PC-3 (cell line): Measurements from ENCODE around the gene CHKA. TPM values are rescaled to one million over a fixed set of nuclear protein-coding genes. Genes with fewer than 3 reads are reported as not detected.
A peak's percentile ranks its signal among the peaks of the same experiment; 100 is the strongest.

Experiments used
- ATAC-seq: fragments of 200-7000 bp; cut with Tn5 transposase; 2 replicates; pipeline ENCODE4 v1.9.1; 2020; ENCODE audit warnings: mild to moderate bottlenecking, moderate library complexity
- BruUV-seq: library from RNA; stranded (reverse); fragments of 400-500 nt; replicated peaks from 2 replicates; lab custom pipeline; 2021; lab: Mats Ljungman, UMichigan
- CTCF ChIA-PET: fragments of 300-600 bp; sonication (Branson Sonifier 250); formaldehyde crosslinking; loops from one replicate; lab custom pipeline; 2022; ENCODE audit warnings: antibody characterized with exemption; lab: Charles Lee
- POLR2A ChIA-PET: fragments of 300-600 bp; sonication (Branson Sonifier 250); formaldehyde crosslinking; loops from one replicate; lab custom pipeline; 2022; ENCODE audit warnings: antibody characterized with exemption; ENCODE audit not compliant: unreplicated experiment; lab: Charles Lee
- DNase-seq: peaks from one replicate; pipeline ENCODE4 v3.0.0-alpha.2; 2015
- H2AFZ ChIP-seq: fragments of 300-600 bp; sonication (generic); 2 replicates; pipeline ENCODE4 v1.6.0; 2016; ENCODE audit warnings: antibody characterized with exemption, low read length
- H3F3A ChIP-seq: fragments of 300-600 bp; sonication (generic); one replicate; pipeline ENCODE4 v1.6.0; 2017; ENCODE audit warnings: antibody characterized with exemption, low read length, control low read depth, mild to moderate bottlenecking; ENCODE audit not compliant: unreplicated experiment
- H3K27ac ChIP-seq: fragments of 300-600 bp; sonication (generic); 2 replicates; pipeline ENCODE4 v1.5.1; 2016; ENCODE audit warnings: mild to moderate bottlenecking, low read length
- H3K27me3 ChIP-seq: fragments of 300-600 bp; sonication (generic); 2 replicates; pipeline ENCODE4 v1.6.1; 2016; ENCODE audit warnings: low read length, mixed read lengths
- H3K36me3 ChIP-seq: fragments of 300-600 bp; sonication (generic); 2 replicates; pipeline ENCODE4 v1.6.1; 2016; ENCODE audit warnings: low read depth, mixed run types, low read length, mixed read lengths
- H3K4me1 ChIP-seq: fragments of 300-600 bp; sonication (generic); 2 replicates; pipeline ENCODE4 v1.5.1; 2016; ENCODE audit warnings: low read length; ENCODE audit not compliant: insufficient read depth
- H3K4me2 ChIP-seq: fragments of 300-600 bp; sonication (generic); 2 replicates; pipeline ENCODE4 v1.6.0; 2016; ENCODE audit warnings: low read length
- H3K4me3 ChIP-seq: fragments of 300-600 bp; sonication (generic); 2 replicates; pipeline ENCODE4 v1.5.1; 2016; ENCODE audit warnings: mild to moderate bottlenecking, low read length, mixed read lengths
- H3K79me2 ChIP-seq: fragments of 300-600 bp; sonication (generic); 2 replicates; pipeline ENCODE4 v1.6.1; 2017; ENCODE audit warnings: low read length, mixed read lengths
- H3K9ac ChIP-seq: fragments of 300-600 bp; sonication (generic); 2 replicates; pipeline ENCODE4 v1.6.0; 2016; ENCODE audit warnings: mild to moderate bottlenecking, low read length
- H3K9me2 ChIP-seq: fragments of 300-600 bp; sonication (generic); replicated peaks from 2 replicates; pipeline ENCODE4 v1.6.1; 2016; ENCODE audit warnings: mixed run types, low read length, mixed read lengths
- H3K9me3 ChIP-seq: fragments of 300-600 bp; sonication (generic); 2 replicates; pipeline ENCODE4 v1.6.1; 2016; ENCODE audit warnings: low read length, mixed read lengths
- H4K20me1 ChIP-seq: fragments of 300-600 bp; sonication (generic); 2 replicates; pipeline ENCODE4 v1.6.1; 2016; ENCODE audit warnings: low read length, mixed read lengths
- EZH2 ChIP-seq: fragments of 300-600 bp; sonication (generic); IDR thresholded peaks from one replicate; pipeline ENCODE4 v1.6.1; 2017; ENCODE audit warnings: antibody characterized with exemption, mild to moderate bottlenecking, low read length; ENCODE audit not compliant: unreplicated experiment
- EZH2phosphoT487 ChIP-seq: fragments of 300-600 bp; sonication (generic); IDR thresholded peaks from 2 replicates; pipeline ENCODE4 v1.6.1; 2018; ENCODE audit warnings: mild to moderate bottlenecking, antibody characterized with exemption, low read length, borderline replicate concordance
- intact Hi-C: fragments of 100-400 bp; cut with micrococcal nuclease; formaldehyde crosslinking; loops from 2 replicates; pipeline ENCODE4 v1.9.0; 2023
- total RNA-seq: library from RNA; depleted of rRNA; stranded (reverse); fragments of >200 nt; gene quantifications from 2 replicates; pipeline ENCODE4 v1.2.3, GENCODE V29; 2014
- TF ChIP-seq, protein P1 (sequence below): fragments of 300-600 bp; sonication (generic); conservative IDR thresholded peaks from 2 replicates; pipeline ENCODE4 v1.5.1; 2017; ENCODE audit warnings: antibody characterized with exemption, low read depth, mild to moderate bottlenecking, low read length

Gene CHKA
- total RNA-seq, 1 experiment from 2014 or later, result 57.5 TPM

DNA sequence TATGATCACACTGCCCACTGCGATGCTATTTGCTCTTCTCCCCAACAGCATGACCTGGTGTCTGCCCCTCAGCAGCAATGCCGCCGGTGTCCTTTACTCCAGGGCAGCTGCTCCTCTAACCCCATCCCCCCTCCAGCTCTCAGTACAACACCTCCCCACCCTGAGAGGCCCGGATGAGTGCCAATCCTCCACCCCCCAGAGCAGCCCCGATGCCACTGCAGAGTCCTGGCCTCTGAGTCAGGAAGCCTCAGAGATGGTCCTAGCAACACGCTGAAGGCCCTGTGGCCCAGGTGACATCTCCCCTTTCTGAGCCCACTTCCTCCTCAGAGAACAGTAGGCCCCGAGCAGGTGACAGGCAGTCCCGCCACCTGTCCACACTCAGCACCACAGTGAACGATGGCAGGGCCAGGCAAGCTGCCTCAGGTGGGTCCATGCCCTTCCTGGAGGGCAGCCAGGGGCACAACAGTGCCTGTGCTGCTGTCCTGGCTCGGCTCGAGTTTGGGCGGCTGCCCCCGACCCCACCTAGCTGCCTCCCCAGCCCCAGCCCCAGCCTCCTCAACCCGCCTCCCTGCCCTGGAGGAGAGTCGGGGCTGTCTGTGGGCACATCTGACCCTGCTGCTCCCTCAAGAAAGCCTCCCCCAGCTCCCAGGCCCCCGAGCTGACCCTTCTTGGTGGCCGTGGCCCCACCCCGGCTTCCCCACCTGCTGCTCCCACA is 94.6 kb downstream of the CHKA start:
- H3K4me3 ChIP-seq, result no peak overlapping the region
- ATAC-seq (no peak), DNase-seq (no peak)
- H3K9me2 ChIP-seq, result no peaks in the 10 kb centered on the region
- no peak for TF ChIP-seq EZH2phosphoT487
- no peak for TF ChIP-seq EZH2
- TF ChIP-seq, protein P1, sequence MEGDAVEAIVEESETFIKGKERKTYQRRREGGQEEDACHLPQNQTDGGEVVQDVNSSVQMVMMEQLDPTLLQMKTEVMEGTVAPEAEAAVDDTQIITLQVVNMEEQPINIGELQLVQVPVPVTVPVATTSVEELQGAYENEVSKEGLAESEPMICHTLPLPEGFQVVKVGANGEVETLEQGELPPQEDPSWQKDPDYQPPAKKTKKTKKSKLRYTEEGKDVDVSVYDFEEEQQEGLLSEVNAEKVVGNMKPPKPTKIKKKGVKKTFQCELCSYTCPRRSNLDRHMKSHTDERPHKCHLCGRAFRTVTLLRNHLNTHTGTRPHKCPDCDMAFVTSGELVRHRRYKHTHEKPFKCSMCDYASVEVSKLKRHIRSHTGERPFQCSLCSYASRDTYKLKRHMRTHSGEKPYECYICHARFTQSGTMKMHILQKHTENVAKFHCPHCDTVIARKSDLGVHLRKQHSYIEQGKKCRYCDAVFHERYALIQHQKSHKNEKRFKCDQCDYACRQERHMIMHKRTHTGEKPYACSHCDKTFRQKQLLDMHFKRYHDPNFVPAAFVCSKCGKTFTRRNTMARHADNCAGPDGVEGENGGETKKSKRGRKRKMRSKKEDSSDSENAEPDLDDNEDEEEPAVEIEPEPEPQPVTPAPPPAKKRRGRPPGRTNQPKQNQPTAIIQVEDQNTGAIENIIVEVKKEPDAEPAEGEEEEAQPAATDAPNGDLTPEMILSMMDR, result no peak
- CTCF ChIA-PET, result no interaction called here
- H3K4me2 ChIP-seq, result no peak overlapping the region
- H3K9ac ChIP-seq, result no peak overlapping the region
- 0 out of 2 replicates have a peak overlapping the region, but pooled peaks have one; percentile 95 for H3K27ac ChIP-seq
- BruUV-seq, result no TSS peak
- H3K4me1 ChIP-seq, result peaks cover 35% of the 10 kb centered on the region
- peaks cover 8% of the 10 kb centered on the region for H3F3A ChIP-seq
- intact Hi-C loops, result no loop called here
- H3K9me3 ChIP-seq, result no peaks in the 10 kb centered on the region
- peaks cover 28% of the 10 kb centered on the region for H3K79me2 ChIP-seq
- H2AFZ ChIP-seq, result no peak overlapping the region
- peaks cover 9% of the 10 kb centered on the region; the same call in 1 of the 2 replicates for H3K36me3 ChIP-seq
- POLR2A ChIA-PET, result no interaction called here
- no peaks in the 10 kb centered on the region for H3K27me3 ChIP-seq
- no peaks in the 10 kb centered on the region for H4K20me1 ChIP-seq

DNA sequence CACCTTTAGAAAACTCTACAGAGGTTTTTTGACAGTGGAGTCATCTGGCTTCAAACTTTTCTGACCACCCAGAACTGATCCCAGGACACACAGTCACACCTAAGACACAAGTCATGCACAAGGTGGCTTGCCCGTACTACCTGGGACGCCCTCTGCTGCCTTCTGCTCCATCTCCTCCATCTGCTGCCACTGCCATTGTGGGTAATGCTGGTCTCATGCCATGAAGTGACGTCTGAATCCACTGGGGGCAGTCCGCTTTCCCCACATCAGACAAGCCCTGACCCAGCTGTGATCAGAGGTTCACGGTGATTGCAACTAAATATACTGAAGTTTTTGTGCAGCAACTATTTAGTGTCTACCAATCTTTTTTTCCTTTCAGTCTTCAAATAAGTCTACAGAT is 96.1 kb downstream of the CHKA start:
- Histone ChIP-seq H3K9me2 (no peaks in the 10 kb centered on the region), H3K4me1 (peaks cover 42% of the 10 kb centered on the region), H3K9me3 (no peaks in the 10 kb centered on the region), H3K4me2 (no peak overlapping the region), H3K36me3 (peaks cover 9% of the 10 kb centered on the region; the same call in 1 of the 2 replicates), H3F3A (peaks cover 8% of the 10 kb centered on the region), H3K4me3 (no peak overlapping the region), H3K79me2 (peaks cover 17% of the 10 kb centered on the region), H3K27ac (no peak overlapping the region), H3K9ac (no peak overlapping the region), H2AFZ (no peak overlapping the region), H4K20me1 (no peaks in the 10 kb centered on the region), H3K27me3 (no peaks in the 10 kb centered on the region)
- DNase-seq, result no peak
- ChIA-PET POLR2A (no interaction called here), CTCF (no interaction called here)
- no TSS peak for BruUV-seq
- no peak for ATAC-seq
- TF ChIP-seq, protein P1, result no peak; the same call in 1 of the 2 replicates
- no peak for TF ChIP-seq EZH2phosphoT487
- TF ChIP-seq EZH2, result no peak
- intact Hi-C loops, result no loop called here

DNA sequence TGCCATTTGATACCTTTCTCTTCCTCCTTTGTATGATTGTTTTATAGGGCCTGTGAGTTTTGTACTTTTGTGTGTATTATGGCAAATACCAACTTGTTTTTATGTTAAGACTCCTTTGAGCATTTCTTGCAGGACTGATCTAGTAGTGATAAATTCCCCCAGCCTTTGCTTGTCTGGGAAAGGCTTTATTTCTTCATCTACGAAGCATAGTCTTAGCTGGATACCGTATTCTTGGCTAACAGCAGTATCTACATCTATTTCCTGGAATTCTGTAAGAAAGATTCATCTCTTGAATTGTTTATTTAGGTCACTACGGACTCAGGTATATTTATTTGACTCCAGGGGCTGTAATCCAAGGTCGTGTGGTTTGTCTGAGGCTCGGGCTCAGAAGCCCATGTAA is 96.7 kb downstream of the CHKA start:
- H3K36me3 ChIP-seq, result peaks cover 9% of the 10 kb centered on the region; the same call in 1 of the 2 replicates
- no peaks in the 10 kb centered on the region for H4K20me1 ChIP-seq
- H2AFZ ChIP-seq, result no peak overlapping the region
- H3K9me3 ChIP-seq, result no peaks in the 10 kb centered on the region
- H3K27ac ChIP-seq, result no peak overlapping the region
- H3F3A ChIP-seq, result peaks cover 7% of the 10 kb centered on the region
- no peak for ATAC-seq
- no peaks in the 10 kb centered on the region for H3K27me3 ChIP-seq
- H3K4me2 ChIP-seq, result no peak overlapping the region
- no peak for DNase-seq
- ChIA-PET CTCF (no interaction called here), POLR2A (no interaction called here)
- no TSS peak for BruUV-seq
- intact Hi-C loops, result no loop called here
- H3K79me2 ChIP-seq, result peaks cover 11% of the 10 kb centered on the region
- no peaks in the 10 kb centered on the region for H3K9me2 ChIP-seq
- no peak for TF ChIP-seq EZH2
- no peak for TF ChIP-seq EZH2phosphoT487
- TF ChIP-seq, protein P1, result no peak
- peaks cover 41% of the 10 kb centered on the region for H3K4me1 ChIP-seq
- no peak overlapping the region for H3K4me3 ChIP-seq
- no peak overlapping the region for H3K9ac ChIP-seq
